Neural cell (in vitro differentiated cells): Measurements from ENCODE around the gene CCNJL.

Source experiments
- CTCF ChIP-seq: fragments of 450-650 bp; IDR thresholded peaks from 2 replicates; pipeline ENCODE4 v1.5.1; 2014; ENCODE audit warnings: antibody characterized with exemption, mild to moderate bottlenecking, moderate library complexity; ENCODE audit not compliant: poor library complexity, severe bottlenecking
- EZH2 ChIP-seq: fragments of 200-600, 300-800 bp; shearing (Covaris generic), sonication (generic); IDR thresholded peaks from 2 replicates; pipeline ENCODE4 v1.6.1; 2014; ENCODE audit warnings: antibody characterized with exemption, low read length, borderline replicate concordance, mild to moderate bottlenecking; ENCODE audit not compliant: insufficient read depth, poor library complexity, severe bottlenecking
- POLR2AphosphoS5 ChIP-seq: IDR thresholded peaks from 2 replicates; pipeline ENCODE4 v1.6.1; 2012

- TF ChIP-seq CTCF (no peak), EZH2 (no peak), POLR2AphosphoS5 (no peak)
Observed at GRCh38 chr5:160231783-160232342, 80.5 kb downstream of the CCNJL start.
